Ishikawa (cell line): ENCODE data around the gene RIPOR3.

Experiments
- FOXM1 ChIP-seq: IDR thresholded peaks from 2 replicates; pipeline ENCODE4 v1.6.1; 2012; ENCODE audit warnings: low read depth, borderline replicate concordance
- RAD21 ChIP-seq: IDR thresholded peaks from 2 replicates; pipeline ENCODE4 v1.6.1; 2012; ENCODE audit warnings: low read depth
- USF1 ChIP-seq: IDR thresholded peaks from 2 replicates; pipeline ENCODE4 v1.6.1; 2012

GRCh38 chr20:50721881-50722281, 30.5 kb upstream of the RIPOR3 start:
- TF ChIP-seq RAD21 (no peak), USF1 (no peak), FOXM1 (no peak)
